GM19193 (cell line): ENCODE data around the gene FHOD3.

Experiments used
- POLR2A ChIP-seq: IDR thresholded peaks from 4 replicates; pipeline ENCODE4 v1.6.1; 2011; ENCODE audit not compliant: insufficient read depth, insufficient read length; ENCODE audit errors: extremely low read depth

Gene FHOD3

DNA sequence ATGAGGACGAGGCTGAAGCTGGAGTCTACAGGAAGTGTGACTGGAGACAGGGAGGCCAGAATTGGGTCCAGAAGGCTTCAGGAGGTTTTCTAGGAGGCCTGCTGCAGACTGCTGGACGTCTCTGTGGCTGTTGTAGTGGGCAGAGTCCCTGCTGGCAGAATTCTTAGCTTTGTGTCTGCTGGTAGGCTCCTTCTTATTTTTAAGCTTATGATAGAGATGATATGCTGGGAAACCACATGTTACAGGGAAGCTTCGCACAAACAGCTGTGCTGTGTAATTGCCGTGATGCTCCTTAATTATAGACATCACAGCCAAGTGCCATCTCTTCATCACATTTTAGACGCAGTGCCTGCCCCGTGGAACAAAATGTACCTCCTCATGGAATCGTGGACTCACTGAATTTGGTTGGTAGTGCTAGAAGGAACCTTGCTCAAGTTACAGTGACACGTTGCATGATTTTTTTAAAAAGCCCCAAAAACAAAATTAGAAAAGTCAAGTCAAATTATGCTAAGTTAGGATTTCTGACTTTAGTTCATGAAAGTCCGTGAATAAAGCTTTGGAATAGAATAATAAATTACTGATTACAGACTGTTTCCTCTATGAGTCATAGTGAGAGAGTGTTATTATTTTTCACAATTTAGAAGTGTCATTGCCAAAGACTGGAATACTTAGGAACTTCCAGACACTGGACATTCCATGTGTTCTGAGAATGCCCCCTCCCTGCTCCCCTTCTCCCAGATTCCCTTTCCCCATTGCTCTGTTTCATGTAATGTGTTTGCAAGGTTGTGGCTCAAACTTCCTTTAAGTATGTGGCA lies 144.1 kb downstream of the FHOD3 start:
- no peak for TF ChIP-seq POLR2A

DNA sequence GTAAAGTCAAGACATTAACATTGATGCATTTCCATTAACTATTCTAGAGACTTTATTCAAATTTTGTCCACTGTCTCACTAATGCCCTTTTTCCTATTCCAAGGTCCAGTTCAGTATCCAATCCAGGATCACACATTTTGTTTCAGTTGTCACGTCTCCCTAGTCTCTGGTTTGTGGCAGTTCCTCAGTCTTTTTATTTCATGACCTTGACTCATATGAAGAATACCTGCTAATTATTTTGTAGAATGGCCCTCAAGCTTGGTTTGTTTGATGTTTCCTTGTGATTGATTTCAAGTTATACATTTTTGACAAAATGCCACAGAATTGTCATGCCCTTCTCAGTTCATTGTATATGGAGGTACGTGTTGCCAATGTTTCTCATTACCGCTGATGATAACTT lies 145.2 kb downstream of the FHOD3 start:
- TF ChIP-seq POLR2A, result no peak

DNA sequence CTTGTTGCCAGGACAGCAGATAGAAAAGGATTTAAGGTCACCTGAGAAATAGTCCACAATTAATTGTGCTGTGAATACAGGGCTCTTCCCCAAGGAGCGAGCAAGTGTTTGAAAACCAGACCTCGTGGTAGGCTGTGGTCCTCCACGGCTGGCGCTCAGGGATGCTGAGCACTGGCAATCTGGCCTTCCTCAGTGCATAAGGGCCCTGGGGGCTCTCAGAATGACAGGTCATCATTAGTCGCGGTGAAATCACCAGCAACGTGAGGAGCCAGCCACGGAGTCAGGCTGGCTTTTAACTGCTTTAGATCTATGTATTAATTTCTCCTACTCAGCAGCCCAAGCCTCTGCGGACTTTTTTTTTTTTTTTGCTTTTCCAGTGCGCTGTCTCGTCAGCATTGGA lies 148.5 kb downstream of the FHOD3 start:
- no peak for TF ChIP-seq POLR2A

- no peak for TF ChIP-seq POLR2A
Measured at GRCh38 chr18:36448384-36449290, 151.1 kb downstream of the FHOD3 start.

DNA sequence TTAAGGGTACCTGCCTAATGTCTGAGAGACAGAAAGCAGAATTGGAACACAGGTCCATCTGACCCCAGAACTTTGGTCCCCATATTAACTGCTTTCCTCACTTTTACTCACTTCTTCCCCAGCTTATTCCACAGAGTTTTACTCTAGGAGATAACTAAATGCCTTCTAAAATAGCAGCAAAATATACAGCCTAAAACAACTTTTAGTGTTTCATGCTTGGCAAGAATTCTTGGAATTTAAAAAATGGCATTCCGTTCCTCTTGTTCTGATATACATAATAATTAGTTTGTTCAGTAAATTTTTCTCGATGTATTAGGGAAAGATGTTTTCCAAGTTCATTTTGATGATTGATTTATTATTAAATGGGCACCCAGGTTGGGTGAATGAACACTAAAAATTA lies 151.9 kb downstream of the FHOD3 start:
- TF ChIP-seq POLR2A, result no peak

DNA sequence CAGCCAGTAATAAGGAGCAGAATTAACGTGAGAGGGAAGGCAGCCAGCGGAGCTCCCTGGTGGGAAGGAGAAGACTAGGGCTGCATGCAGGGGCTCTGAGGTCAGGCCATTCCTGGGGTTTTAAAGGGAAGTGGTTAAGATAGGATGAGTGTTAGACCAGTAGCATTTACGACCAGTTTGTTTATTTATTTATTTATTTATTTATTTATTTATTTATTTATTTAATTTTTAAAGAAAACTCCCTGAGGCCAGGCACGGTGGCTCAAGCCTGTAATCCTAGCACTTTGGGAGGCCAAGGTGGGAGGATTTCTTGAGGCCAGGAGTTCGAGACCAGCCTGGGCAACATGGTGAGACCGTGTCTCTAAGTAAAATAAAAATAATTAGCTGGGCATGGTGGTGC lies 152.8 kb downstream of the FHOD3 start:
- TF ChIP-seq POLR2A, result no peak

DNA sequence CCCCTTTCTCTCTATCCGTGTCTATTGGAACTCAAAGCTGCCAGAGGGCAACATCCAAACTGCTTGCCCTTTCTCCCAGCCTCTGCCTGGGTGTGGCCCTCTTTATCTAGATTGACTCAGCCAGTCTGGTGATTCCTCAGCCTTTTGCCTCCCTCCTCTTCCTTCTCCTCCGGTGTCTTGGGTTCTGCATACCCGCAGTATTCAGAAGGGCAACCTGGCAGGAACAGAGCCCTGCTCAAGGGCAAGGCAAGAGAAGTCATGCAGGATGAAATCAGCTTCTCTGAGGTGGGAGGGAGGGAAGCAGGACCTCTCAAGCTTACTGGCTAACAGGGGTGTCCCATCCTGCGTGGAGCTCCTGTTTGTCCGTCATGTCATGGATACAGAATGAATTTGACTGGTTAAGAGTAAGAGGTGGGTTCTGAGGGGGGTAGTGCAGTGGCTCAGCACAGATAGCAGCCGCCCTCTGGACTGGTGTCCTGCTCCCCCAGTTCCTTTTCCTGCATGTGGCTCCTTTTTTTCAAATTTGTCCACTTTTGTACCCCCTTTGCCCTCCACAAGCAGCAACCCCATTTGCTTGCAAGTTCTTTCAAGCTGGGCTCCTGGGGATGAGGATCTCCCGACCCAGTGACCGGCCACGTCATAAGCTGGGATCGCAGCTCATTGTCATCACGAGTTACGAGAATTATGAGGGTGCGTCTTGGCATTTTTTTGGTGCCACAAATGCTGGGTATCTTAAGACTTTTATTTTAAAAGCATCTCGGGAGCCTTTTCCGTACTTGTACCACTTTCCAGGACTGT lies 154.1 kb downstream of the FHOD3 start:
- TF ChIP-seq POLR2A, result no peak

GRCh38 chr18:36454245-36454644 lies 156.7 kb downstream of the FHOD3 start:
- no peak for TF ChIP-seq POLR2A

- no peak for TF ChIP-seq POLR2A
Measured at GRCh38 chr18:36454848-36455458, 157.4 kb downstream of the FHOD3 start.

- TF ChIP-seq POLR2A, result no peak
Measured at GRCh38 chr18:36455931-36456330, 158.4 kb downstream of the FHOD3 start.

GRCh38 chr18:36456622-36457021 lies 159.1 kb downstream of the FHOD3 start:
- TF ChIP-seq POLR2A, result no peak

- no peak for TF ChIP-seq POLR2A
Measured at GRCh38 chr18:36457683-36458082, 160.2 kb downstream of the FHOD3 start.

DNA sequence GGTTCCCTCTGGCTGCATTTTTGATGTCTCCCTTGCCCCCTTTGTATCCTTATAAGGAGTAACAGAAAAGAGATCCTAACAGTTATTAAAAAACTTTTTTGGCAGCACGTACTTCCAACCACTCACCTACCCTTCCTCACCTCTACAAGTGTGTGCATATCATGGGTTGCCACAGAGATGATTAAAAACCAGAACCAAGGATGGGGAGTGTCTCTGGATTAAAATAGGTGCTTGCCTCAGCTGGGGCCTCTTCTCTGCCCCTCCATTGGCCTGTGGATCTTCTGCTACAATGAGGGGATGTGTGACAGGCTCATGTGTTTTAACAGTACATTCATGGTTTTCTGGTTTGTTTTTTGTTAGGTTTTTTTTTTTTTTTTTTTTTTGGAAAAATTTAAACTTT lies 160.8 kb downstream of the FHOD3 start:
- TF ChIP-seq POLR2A, result no peak

DNA sequence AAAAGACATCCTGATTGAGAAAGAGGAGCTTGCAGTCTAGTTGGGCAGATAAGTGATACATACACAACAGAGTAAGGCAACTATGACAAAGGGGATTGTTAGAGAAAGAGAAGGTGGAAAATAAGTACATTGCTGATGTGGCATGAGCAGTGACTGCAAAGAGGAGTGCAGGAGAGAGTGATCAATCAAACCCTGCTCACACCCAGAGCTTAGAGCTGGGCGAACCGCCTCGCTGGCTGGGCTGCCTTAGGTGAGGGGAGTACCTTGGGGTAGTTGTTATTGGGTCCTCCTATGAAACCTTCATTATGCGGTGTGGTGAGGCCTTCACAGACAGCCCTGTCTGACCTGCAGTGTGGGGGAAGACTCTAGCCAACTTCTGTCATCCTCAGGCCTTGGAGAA lies 161.7 kb downstream of the FHOD3 start:
- TF ChIP-seq POLR2A, result no peak

- TF ChIP-seq POLR2A, result no peak
Measured at GRCh38 chr18:36459786-36460185, 162.3 kb downstream of the FHOD3 start.
